Measurements from ENCODE around the gene ADAMTS8. TPM values are rescaled to one million over a fixed set of nuclear protein-coding genes. Genes with fewer than 3 reads are reported as not detected.

Gene ADAMTS8
- total RNA-seq, 1 donor from 2014 or later: 0.57 TPM

- DNase-seq (ENCODE audit: missing footprints): no peak
- ATAC-seq: no peak
- intact Hi-C loops (cut with DNase I): no loop called here
Observed at GRCh38 chr11:130465263-130465662, 36.9 kb upstream of the ADAMTS8 start.

GRCh38 chr11:130464291-130464812 lies 35.9 kb upstream of the ADAMTS8 start:
- ATAC-seq: no peak
- DNase-seq (ENCODE audit: missing footprints): no peak
- intact Hi-C loops (cut with DNase I): no loop called here

GRCh38 chr11:130462931-130463330 lies 34.5 kb upstream of the ADAMTS8 start:
- intact Hi-C loops (cut with DNase I): no loop called here
- ATAC-seq (no peak), DNase-seq (ENCODE audit: missing footprints) (peak; percentile 67)

- intact Hi-C loops (cut with DNase I): no loop called here
- ATAC-seq (no peak), DNase-seq (ENCODE audit: missing footprints) (peak; percentile 62)
Observed at GRCh38 chr11:130462101-130462885, 33.9 kb upstream of the ADAMTS8 start.

- ATAC-seq (no peak), DNase-seq (ENCODE audit: missing footprints) (no peak)
- intact Hi-C loops (cut with DNase I): no loop called here
Observed at GRCh38 chr11:130459521-130459920, 31.1 kb upstream of the ADAMTS8 start.

GRCh38 chr11:130458410-130458729 lies 30.0 kb upstream of the ADAMTS8 start:
- ATAC-seq: no peak
- intact Hi-C loops (cut with DNase I): no loop called here
- no peak for DNase-seq (ENCODE audit: missing footprints)

- no peak for ATAC-seq
- peak; percentile 83 for DNase-seq (ENCODE audit: missing footprints)
- intact Hi-C loops (cut with DNase I): no loop called here
Observed at GRCh38 chr11:130457623-130458409, 29.4 kb upstream of the ADAMTS8 start.

GRCh38 chr11:130456286-130456685 lies 27.9 kb upstream of the ADAMTS8 start:
- DNase-seq (ENCODE audit: missing footprints) (no peak), ATAC-seq (no peak)
- intact Hi-C loops (cut with DNase I): no loop called here

- intact Hi-C loops (cut with DNase I): no loop called here
- DNase-seq (ENCODE audit: missing footprints) (peak; percentile 55), ATAC-seq (no peak)
Observed at GRCh38 chr11:130455483-130456127, 27.2 kb upstream of the ADAMTS8 start.

- peak; percentile 30 for ATAC-seq
- intact Hi-C loops (cut with DNase I): loop anchor here (1.0 to 5.0 kb wide), 4 partner anchors 24 to 273 kb away; no protein-coding TSS in a partner anchor
- no peak for DNase-seq (ENCODE audit: missing footprints)
Observed at GRCh38 chr11:130454491-130455252, 26.3 kb upstream of the ADAMTS8 start.

GRCh38 chr11:130452940-130453339 lies 24.5 kb upstream of the ADAMTS8 start:
- DNase-seq (ENCODE audit: missing footprints) (peak; percentile 62), ATAC-seq (no peak)
- intact Hi-C loops (cut with DNase I): loop anchor here (1.0 to 5.0 kb wide), 3 partner anchors 154 to 274 kb away; no protein-coding TSS in a partner anchor

GRCh38 chr11:130452176-130452575 lies 23.8 kb upstream of the ADAMTS8 start:
- DNase-seq (ENCODE audit: missing footprints): peak; percentile 11
- no peak for ATAC-seq
- intact Hi-C loops (cut with DNase I): loop anchor here (5.0 kb wide), 2 partner anchors 155 to 275 kb away; no protein-coding TSS in a partner anchor

- intact Hi-C loops (cut with DNase I): loop anchor here (2.0 to 5.0 kb wide), 5 partner anchors 71 to 377 kb away; no protein-coding TSS in a partner anchor
- ATAC-seq: peak; percentile 32
- peak; percentile 57 for DNase-seq (ENCODE audit: missing footprints)
Observed at GRCh38 chr11:130451231-130452019, 23.0 kb upstream of the ADAMTS8 start.

GRCh38 chr11:130449996-130450769 lies 21.8 kb upstream of the ADAMTS8 start:
- intact Hi-C loops (cut with DNase I): loop anchor here (2.0 to 5.0 kb wide), 5 partner anchors 73 to 379 kb away; no protein-coding TSS in a partner anchor
- DNase-seq (ENCODE audit: missing footprints) (peak; percentile 94), ATAC-seq (peak; percentile 78)

GRCh38 chr11:130449310-130449990 lies 21.0 kb upstream of the ADAMTS8 start:
- no peak for ATAC-seq
- peak; percentile 69 for DNase-seq (ENCODE audit: missing footprints)
- intact Hi-C loops (cut with DNase I): no loop called here
